GM06990 (cell line): ENCODE data around the gene ATG16L1.

Experiments
- DNase-seq: peaks from one replicate; pipeline ENCODE4 v3.0.0-alpha.2; 2011; ENCODE audit not compliant: insufficient read length; ENCODE audit errors: extremely low read depth
- H3K27me3 ChIP-seq: replicated peaks from 2 replicates; pipeline ENCODE4 v1.6.0; 2011; ENCODE audit warnings: low read length; ENCODE audit not compliant: control insufficient read depth, insufficient read depth
- H3K36me3 ChIP-seq: 2 replicates; pipeline ENCODE4 v1.5.1; 2011; ENCODE audit warnings: low read length; ENCODE audit not compliant: control insufficient read depth, insufficient read depth
- H3K4me3 ChIP-seq: replicated peaks from 2 replicates; pipeline ENCODE4 v1.5.1; 2011; ENCODE audit warnings: low read depth, mild to moderate bottlenecking, control low read depth, low read length
- CTCF ChIP-seq: IDR thresholded peaks from 2 replicates; pipeline ENCODE4 v1.5.1; 2011; ENCODE audit warnings: low read length, control low read depth, mild to moderate bottlenecking, inconsistent platforms; ENCODE audit not compliant: insufficient read depth, poor library complexity, severe bottlenecking

The ATG16L1 gene

GRCh38 chr2:233273120-233273519 lies 21.6 kb downstream of the ATG16L1 start:
- Histone ChIP-seq H3K4me3 (no peak overlapping the region), H3K27me3 (no peaks in the 10 kb centered on the region), H3K36me3 (peaks cover 28% of the 10 kb centered on the region)
- DNase-seq: no peak
- no peak for TF ChIP-seq CTCF

GRCh38 chr2:233275223-233275622 lies 23.8 kb downstream of the ATG16L1 start:
- no peak for TF ChIP-seq CTCF
- H3K4me3 ChIP-seq: no peak overlapping the region
- DNase-seq: no peak
- H3K36me3 ChIP-seq: peaks cover 34% of the 10 kb centered on the region
- no peaks in the 10 kb centered on the region for H3K27me3 ChIP-seq

- no peak for DNase-seq
- no peak overlapping the region for H3K4me3 ChIP-seq
- H3K27me3 ChIP-seq: no peaks in the 10 kb centered on the region
- H3K36me3 ChIP-seq: peaks cover 35% of the 10 kb centered on the region
- TF ChIP-seq CTCF: no peak
Observed at GRCh38 chr2:233278921-233279320, 27.4 kb downstream of the ATG16L1 start.

- no peak for DNase-seq
- Histone ChIP-seq H3K36me3 (peaks cover 30% of the 10 kb centered on the region), H3K4me3 (no peak overlapping the region), H3K27me3 (no peaks in the 10 kb centered on the region)
- no peak for TF ChIP-seq CTCF
Observed at GRCh38 chr2:233280114-233280693, 28.7 kb downstream of the ATG16L1 start.

- Histone ChIP-seq H3K36me3 (peaks cover 29% of the 10 kb centered on the region), H3K27me3 (no peaks in the 10 kb centered on the region), H3K4me3 (no peak overlapping the region)
- no peak for DNase-seq
- no peak for TF ChIP-seq CTCF
Observed at GRCh38 chr2:233281553-233281952, 30.1 kb downstream of the ATG16L1 start.
